ENCODE results near the gene PCNP.

- TF ChIP-seq POLR2AphosphoS5 (IDR thresholded peaks at IDR 0.05; ENCODE audit: borderline replicate concordance, low read depth, low read length) = no peak
- no peak for TF ChIP-seq EZH2 (IDR thresholded peaks at IDR 0.05)
- TF ChIP-seq FOXP2 (optimal IDR thresholded peaks at IDR 0.05; ENCODE audit: control extremely low read depth, extremely low read length, insufficient read depth) = no peak
Measured at GRCh38 chr3:101635954-101636798, 62.2 kb downstream of the PCNP start.
